HEK293T (cell line): Measurements from ENCODE around the gene NLN.
"Not testable (repeated sequence)": the region's sequence is repeated elsewhere in the genome, so short reads cannot be mapped to it uniquely, and the experiment has no call there.

ENCODE experiments used
- CTCF ChIA-PET: fragments of 350-600 bp; formaldehyde crosslinking; extraction: SDS; loops from one replicate; lab custom pipeline; 2021; ENCODE audit warnings: antibody characterized with exemption, inconsistent platforms; lab: Yijun Ruan, JAX
- POLR2A ChIA-PET: fragments of 350-600 bp; formaldehyde crosslinking; extraction: SDS; loops from one replicate; lab custom pipeline; 2020; ENCODE audit warnings: antibody characterized with exemption, inconsistent platforms; lab: Yijun Ruan, JAX
- DNase-seq: peaks from one replicate; pipeline ENCODE4 v3.0.0; 2012; ENCODE audit warnings: mixed read lengths; ENCODE audit errors: extremely low spot score
- ARNT ChIP-seq: fragments of 450-650 bp; IDR thresholded peaks from 2 replicates; pipeline ENCODE4 v1.6.1; 2017; ENCODE audit warnings: mild to moderate bottlenecking
- BHLHE40 ChIP-seq: fragments of 450-650 bp; IDR thresholded peaks from 2 replicates; pipeline ENCODE4 v1.6.1; 2016; ENCODE audit warnings: mild to moderate bottlenecking, moderate library complexity, borderline replicate concordance
- CTBP1 ChIP-seq: fragments of 450-650 bp; IDR thresholded peaks from 2 replicates; pipeline ENCODE4 v1.6.1; 2016; ENCODE audit warnings: borderline replicate concordance
- ELF4 ChIP-seq: fragments of 450-650 bp; IDR thresholded peaks from 2 replicates; pipeline ENCODE4 v1.6.1; 2017; ENCODE audit warnings: antibody characterized with exemption
- FOXA1 ChIP-seq: fragments of 450-650 bp; IDR thresholded peaks from 2 replicates; pipeline ENCODE4 v1.6.1; 2016; ENCODE audit warnings: mild to moderate bottlenecking
- FOXK2 ChIP-seq: fragments of 450-650 bp; IDR thresholded peaks from 2 replicates; pipeline ENCODE4 v1.6.1; 2016; ENCODE audit warnings: mild to moderate bottlenecking
- FOXM1 ChIP-seq: fragments of 450-650 bp; IDR thresholded peaks from 2 replicates; pipeline ENCODE4 v1.6.1; 2017; ENCODE audit warnings: mild to moderate bottlenecking, borderline replicate concordance
- HDGF ChIP-seq: fragments of 450-650 bp; IDR thresholded peaks from 2 replicates; pipeline ENCODE4 v1.6.1; 2017; ENCODE audit warnings: antibody characterized with exemption, borderline replicate concordance
- L3MBTL2 ChIP-seq: fragments of 450-650 bp; conservative IDR thresholded peaks from 2 replicates; pipeline ENCODE4 v1.6.1; 2016; ENCODE audit warnings: mild to moderate bottlenecking
- LEF1 ChIP-seq: fragments of 450-650 bp; IDR thresholded peaks from 2 replicates; pipeline ENCODE4 v1.6.1; 2017; ENCODE audit warnings: mild to moderate bottlenecking, borderline replicate concordance
- NFRKB ChIP-seq: fragments of 450-650 bp; IDR thresholded peaks from 2 replicates; pipeline ENCODE4 v1.6.1; 2016; ENCODE audit warnings: mild to moderate bottlenecking, moderate library complexity
- PKNOX1 ChIP-seq: fragments of 450-650 bp; IDR thresholded peaks from 2 replicates; pipeline ENCODE4 v1.6.1; 2016
- SP1 ChIP-seq: fragments of 450-650 bp; IDR thresholded peaks from 2 replicates; pipeline ENCODE4 v1.6.1; 2017
- SUZ12 ChIP-seq: fragments of 450-650 bp; IDR thresholded peaks from 2 replicates; pipeline ENCODE4 v1.6.1; 2016; ENCODE audit warnings: mild to moderate bottlenecking
- TARDBP ChIP-seq: fragments of 450-650 bp; IDR thresholded peaks from 2 replicates; pipeline ENCODE4 v1.6.1; 2016
- ZNF384 ChIP-seq: fragments of 450-650 bp; IDR thresholded peaks from 2 replicates; pipeline ENCODE4 v1.6.1; 2016

NLN gene

GRCh38 chr5:65776441-65777141 lies 54.6 kb downstream of the NLN start:
- TF ChIP-seq FOXM1 (no peak), BHLHE40 (no peak), ELF4 (no peak), ARNT (no peak), SP1 (no peak), TARDBP (no peak), FOXK2 (no peak), SUZ12 (no peak), HDGF (no peak), NFRKB (no peak), L3MBTL2 (no peak)
- ChIA-PET POLR2A (no interaction called here), CTCF (no interaction called here)
- DNase-seq, result no peak

- CTCF ChIA-PET, result no interaction called here
- DNase-seq, result no peak
- no peak for TF ChIP-seq SP1
- TF ChIP-seq L3MBTL2, result no peak
- no peak for TF ChIP-seq PKNOX1
- TF ChIP-seq FOXA1, result no peak
- TF ChIP-seq ZNF384, result no peak
- TF ChIP-seq HDGF, result no peak
- TF ChIP-seq LEF1, result no peak
- TF ChIP-seq ELF4, result no peak
- no peak for TF ChIP-seq ARNT
- TF ChIP-seq NFRKB, result no peak
- TF ChIP-seq FOXM1, result no peak
- TF ChIP-seq TARDBP, result no peak
- TF ChIP-seq BHLHE40, result no peak
- no peak for TF ChIP-seq SUZ12
- TF ChIP-seq CTBP1, result no peak
- no peak for TF ChIP-seq FOXK2
- POLR2A ChIA-PET, result no interaction called here
Measured at GRCh38 chr5:65778126-65778525, 56.1 kb downstream of the NLN start.

GRCh38 chr5:65779643-65780042 lies 57.6 kb downstream of the NLN start:
- CTCF ChIA-PET, result no interaction called here
- no peak for TF ChIP-seq ELF4
- POLR2A ChIA-PET, result no interaction called here
- DNase-seq, result no peak

GRCh38 chr5:65788296-65788695 lies 66.3 kb downstream of the NLN start:
- POLR2A ChIA-PET, DNase-seq, CTCF ChIA-PET: not testable (repeated sequence)

GRCh38 chr5:65790371-65791163 lies 68.6 kb downstream of the NLN start:
- ChIA-PET POLR2A (no interaction called here), CTCF (no interaction called here)
- no peak for DNase-seq

More at GRCh38 chr5:65790371-65791163, 68.6 kb downstream of the NLN start:
- TF ChIP-seq FOXM1 (no peak), ARNT (no peak), SP1 (no peak), SUZ12 (no peak), TARDBP (no peak), LEF1 (no peak), PKNOX1 (no peak), NFRKB (no peak), HDGF (no peak), ZNF384 (no peak), FOXK2 (no peak), ELF4 (no peak), BHLHE40 (no peak), FOXA1 (no peak), CTBP1 (no peak), L3MBTL2 (no peak)
